Esophagus squamous epithelium (tissue), 5 donors: ENCODE measurements around the gene DUSP22. TPM values are rescaled to one million over a fixed set of nuclear protein-coding genes. Genes with fewer than 3 reads are reported as not detected.

Source experiments
- DNase-seq: peaks from one replicate; lab custom pipeline; 2025; lab: John Stamatoyannopoulos, UW
- H3K27ac ChIP-seq, 4 donors: fragments of 200-600 bp; sonication (generic); one replicate each; pipeline ENCODE4 v1.5.1; 2016 to 2019; ENCODE audit warnings: mild to moderate bottlenecking in 1 of 4
- H3K27me3 ChIP-seq, 4 donors: fragments of 200-600 bp; sonication (generic); 1 replicate in 3 of 4; 2 replicates in 1 of 4; pipeline versions ENCODE4 v1.5.1 to v1.6.0; 2017 to 2021; ENCODE audit warnings: antibody characterized with exemption in 1 of 4
- H3K36me3 ChIP-seq, 3 donors: fragments of 200-600 bp; sonication (generic); one replicate each; pipeline ENCODE4 v1.5.1; 2016 to 2019
- H3K4me1 ChIP-seq, 3 donors: fragments of 200-600 bp; sonication (generic); one replicate each; pipeline ENCODE4 v1.5.1; 2017 to 2019
- H3K4me3 ChIP-seq, 4 donors: fragments of 200-600 bp; sonication (generic); 1 replicate in 3 of 4; 2 replicates in 1 of 4; pipeline ENCODE4 v1.5.1; 2016 to 2019; ENCODE audit warnings: mild to moderate bottlenecking in 2 of 4, moderate library complexity in 1 of 4
- H3K9me3 ChIP-seq, 3 donors: fragments of 200-600 bp; sonication (generic); one replicate each; pipeline ENCODE4 v1.5.1; 2016 to 2019
- CTCF ChIP-seq, 6 experiments: fragments of 450-650 bp in 4 of 6; fragments of 200-600 bp in 2 of 6; sonication (generic) in 2 of 6; IDR thresholded peaks; one replicate each; pipeline ENCODE4 v1.5.1; 2016 to 2019; ENCODE audit warnings: antibody characterized with exemption in 6 of 6, mild to moderate bottlenecking in 4 of 6, moderate library complexity in 4 of 6
- POLR2A ChIP-seq, 4 donors: fragments of 450-650 bp; IDR thresholded peaks; one replicate each; pipeline ENCODE4 v1.6.1; 2017; ENCODE audit warnings: antibody characterized with exemption in 4 of 4, mild to moderate bottlenecking in 4 of 4, moderate library complexity in 3 of 4
- WGBS, 2 donors: methylation state at CpG; one replicate each; pipeline ENCODE4 v1.1.5; 2018; 5-methylcytosine and 5-hydroxymethylcytosine counted together
- intact Hi-C: fragments of 100-400 bp; cut with DNase I; formaldehyde crosslinking; loops from one replicate; pipeline ENCODE4 v1.15.0; 2022
- total RNA-seq, 4 donors: library from RNA; depleted of rRNA; stranded (reverse); fragments of >200 nt; gene quantifications; one replicate each; pipeline ENCODE4 v1.1.0, GENCODE V29; 2016
- donor health status: DM: yes; HTN: yes; CAD: no.

DUSP22 gene
- total RNA-seq, 4 donors from 2014 or later: 34.2 to 54.6 (median 45.2) TPM

- intact Hi-C loops: no loop called here
- H3K27me3 ChIP-seq: no peaks in the 10 kb centered on the region
- 79 to 86% methylated on average over 20 of the region's 20 CpGs for WGBS, 2 donors
- no peaks in the 10 kb centered on the region for H3K4me1 ChIP-seq
- TF ChIP-seq CTCF (IDR thresholded peaks at IDR 0.05) (no peak), POLR2A (IDR thresholded peaks at IDR 0.05) (no peak)
- H3K27ac ChIP-seq: no peak overlapping the region
- DNase-seq: no peak
- H3K4me3 ChIP-seq: no peak overlapping the region
- H3K36me3 ChIP-seq: peaks cover 0 to 53% (median 5%) of the 10 kb centered on the region in 3 donors
- no peaks in the 10 kb centered on the region for H3K9me3 ChIP-seq
Measured at GRCh38 chr6:343960-344815, 51.9 kb downstream of the DUSP22 start.

- Histone ChIP-seq H3K4me3 (no peak overlapping the region), H3K27me3 (no peaks in the 10 kb centered on the region), H3K9me3 (no peaks in the 10 kb centered on the region), H3K4me1 (no peaks in the 10 kb centered on the region), H3K36me3 (peaks cover 0 to 58% (median 5%) of the 10 kb centered on the region in 3 donors), H3K27ac (no peak overlapping the region)
- no peak for TF ChIP-seq POLR2A (IDR thresholded peaks at IDR 0.05)
- TF ChIP-seq CTCF (IDR thresholded peaks at IDR 0.05): no peak
- intact Hi-C loops: no loop called here
- DNase-seq: no peak
- 69 to 83% methylated on average over 8 of the region's 8 CpGs for WGBS, 2 donors
Measured at GRCh38 chr6:344816-345340, 52.6 kb downstream of the DUSP22 start.

GRCh38 chr6:345747-346385 is 53.6 kb downstream of the DUSP22 start:
- H3K4me1 ChIP-seq: no peaks in the 10 kb centered on the region
- no peak for DNase-seq
- intact Hi-C loops: no loop called here
- TF ChIP-seq CTCF (IDR thresholded peaks at IDR 0.05): no peak
- no peak for TF ChIP-seq POLR2A (IDR thresholded peaks at IDR 0.05)
- H3K27ac ChIP-seq: no peak overlapping the region
- H3K9me3 ChIP-seq: no peaks in the 10 kb centered on the region
- no peaks in the 10 kb centered on the region for H3K27me3 ChIP-seq
- no peak overlapping the region for H3K4me3 ChIP-seq
- WGBS, 2 donors: 88 to 91% methylated on average over 17 of the region's 17 CpGs
- H3K36me3 ChIP-seq: peaks cover 0 to 60% (median 5%) of the 10 kb centered on the region in 3 donors

- Histone ChIP-seq H3K36me3 (peaks cover 0 to 60% (median 5%) of the 10 kb centered on the region in 3 donors), H3K9me3 (no peaks in the 10 kb centered on the region), H3K4me3 (no peak overlapping the region), H3K27me3 (no peaks in the 10 kb centered on the region), H3K27ac (no peak overlapping the region), H3K4me1 (no peaks in the 10 kb centered on the region)
- intact Hi-C loops: no loop called here
- DNase-seq: no peak
- 68 to 82% methylated on average over 10 of the region's 10 CpGs for WGBS, 2 donors
- TF ChIP-seq POLR2A (IDR thresholded peaks at IDR 0.05) (no peak), CTCF (IDR thresholded peaks at IDR 0.05) (no peak)
Measured at GRCh38 chr6:346386-347030, 54.2 kb downstream of the DUSP22 start.
